NCI-H345 (cell line): Measurements from ENCODE around the gene PPM1E.
"Not testable (repeated sequence)": the region's sequence is repeated elsewhere in the genome, so short reads cannot be mapped to it uniquely, and the experiment has no call there.

ENCODE experiments used
- DNase-seq: peaks from one replicate; lab custom pipeline; 2025; lab: John Stamatoyannopoulos, UW

Gene PPM1E

GRCh38 chr17:58840820-58841612, 85.4 kb downstream of the PPM1E start:
- DNase-seq: no peak

GRCh38 chr17:58846413-58846812, 90.8 kb downstream of the PPM1E start:
- not testable (repeated sequence) for DNase-seq

GRCh38 chr17:58850106-58850505, 94.5 kb downstream of the PPM1E start:
- DNase-seq: not testable (repeated sequence)

- no peak for DNase-seq
Observed at GRCh38 chr17:58865301-58865700, 109.6 kb downstream of the PPM1E start.

- no peak for DNase-seq
Observed at GRCh38 chr17:58870747-58871146, 115.1 kb downstream of the PPM1E start.

- no peak for DNase-seq
Observed at GRCh38 chr17:58873926-58874325, 118.3 kb downstream of the PPM1E start.

GRCh38 chr17:58875261-58875660, 119.6 kb downstream of the PPM1E start:
- no peak for DNase-seq

- no peak for DNase-seq
Observed at GRCh38 chr17:58884161-58884560, 128.5 kb downstream of the PPM1E start.

GRCh38 chr17:58886514-58886913, 130.9 kb downstream of the PPM1E start:
- DNase-seq: no peak

- no peak for DNase-seq
Observed at GRCh38 chr17:58889928-58890327, 134.3 kb downstream of the PPM1E start.

GRCh38 chr17:58899191-58899590, 143.5 kb downstream of the PPM1E start:
- DNase-seq: no peak

GRCh38 chr17:58902322-58902721, 146.7 kb downstream of the PPM1E start:
- DNase-seq: no peak

- no peak for DNase-seq
Observed at GRCh38 chr17:58911741-58912343, 156.2 kb downstream of the PPM1E start.

- DNase-seq: no peak
Observed at GRCh38 chr17:58913552-58913951, 157.9 kb downstream of the PPM1E start.

GRCh38 chr17:58913971-58914769, 158.5 kb downstream of the PPM1E start:
- no peak for DNase-seq

- DNase-seq: no peak
Observed at GRCh38 chr17:58917228-58917627, 161.6 kb downstream of the PPM1E start.

GRCh38 chr17:58918072-58918471, 162.4 kb downstream of the PPM1E start:
- DNase-seq: peak; percentile 28

- no peak for DNase-seq
Observed at GRCh38 chr17:58918884-58919283, 163.2 kb downstream of the PPM1E start.

- no peak for DNase-seq
Observed at GRCh38 chr17:58920773-58921172, 165.1 kb downstream of the PPM1E start.

- DNase-seq: no peak
Observed at GRCh38 chr17:58932956-58933355, 177.3 kb downstream of the PPM1E start.

- DNase-seq: no peak
Observed at GRCh38 chr17:58936295-58936694, 180.6 kb downstream of the PPM1E start.

- DNase-seq: no peak
Observed at GRCh38 chr17:58944166-58944565, 188.5 kb downstream of the PPM1E start.

- DNase-seq: no peak
Observed at GRCh38 chr17:58947411-58947810, 191.8 kb downstream of the PPM1E start.
